Chondrocyte (in vitro differentiated cells): ENCODE results near the gene LUZP2. TPM values are rescaled to one million over a fixed set of nuclear protein-coding genes. Genes with fewer than 3 reads are reported as not detected.

Experiments
- DNase-seq: peaks from one replicate; pipeline ENCODE4 v3.0.0; 2021; ENCODE audit warnings: mixed read lengths, low spot score
- H3K27ac Mint-ChIP-seq: one replicate; pipeline ENCODE4 v1.8.0; 2021; ENCODE audit warnings: mild to moderate bottlenecking, moderate library complexity, mixed read lengths; ENCODE audit not compliant: unreplicated experiment
- H3K27me3 Mint-ChIP-seq: 2 replicates; pipeline ENCODE4 v1.8.0; 2021; ENCODE audit warnings: low read depth, mixed read lengths
- H3K36me3 Mint-ChIP-seq: 2 replicates; pipeline ENCODE4 v1.8.0; 2021; ENCODE audit warnings: low read depth, mixed read lengths
- H3K4me1 Mint-ChIP-seq: 2 replicates; pipeline ENCODE4 v1.8.0; 2021; ENCODE audit warnings: low read depth, mild to moderate bottlenecking, mixed read lengths
- H3K4me3 Mint-ChIP-seq: one replicate; pipeline ENCODE4 v1.8.0; 2021; ENCODE audit warnings: mild to moderate bottlenecking, moderate library complexity, mixed read lengths; ENCODE audit not compliant: unreplicated experiment
- H3K9me3 Mint-ChIP-seq: 2 replicates; pipeline ENCODE4 v1.8.0; 2021; ENCODE audit warnings: low read depth, mixed read lengths
- total RNA-seq: library from RNA; stranded (reverse); gene quantifications from 3 replicates; pipeline ENCODE4 v1.2.1, GENCODE V29; 2021
- TF ChIP-seq, protein P1 (sequence below): fragments of 200-600 bp; sonication (generic); IDR thresholded peaks from 2 replicates; pipeline ENCODE4 v1.5.0; 2021; ENCODE audit warnings: antibody characterized with exemption, mild to moderate bottlenecking, moderate library complexity

The LUZP2 gene
- total RNA-seq, 1 donor from 2014 or later = 13.9 TPM

DNA sequence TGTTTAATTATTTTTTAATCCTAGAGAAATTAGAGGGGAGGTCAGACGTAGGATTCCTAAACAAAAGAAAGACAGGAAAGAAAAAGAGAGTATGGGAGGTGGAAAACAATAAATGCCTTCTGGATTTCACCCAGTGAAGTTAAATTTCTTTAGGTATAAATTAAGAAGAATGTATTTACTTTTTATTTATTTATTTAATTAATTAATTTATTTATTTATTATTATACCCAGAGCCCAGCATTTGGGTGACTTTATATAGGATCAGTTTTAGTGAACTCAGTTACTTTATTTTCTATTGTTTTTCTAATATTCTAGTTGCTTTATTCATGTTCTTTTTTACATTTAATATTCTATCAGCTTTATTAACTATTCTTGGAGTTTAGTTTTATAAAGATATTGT lies 551.8 kb downstream of the LUZP2 start:
- H3K4me3 Mint-ChIP-seq = no peak overlapping the region
- no peaks in the 10 kb centered on the region for H3K36me3 Mint-ChIP-seq
- TF ChIP-seq, protein P1, sequence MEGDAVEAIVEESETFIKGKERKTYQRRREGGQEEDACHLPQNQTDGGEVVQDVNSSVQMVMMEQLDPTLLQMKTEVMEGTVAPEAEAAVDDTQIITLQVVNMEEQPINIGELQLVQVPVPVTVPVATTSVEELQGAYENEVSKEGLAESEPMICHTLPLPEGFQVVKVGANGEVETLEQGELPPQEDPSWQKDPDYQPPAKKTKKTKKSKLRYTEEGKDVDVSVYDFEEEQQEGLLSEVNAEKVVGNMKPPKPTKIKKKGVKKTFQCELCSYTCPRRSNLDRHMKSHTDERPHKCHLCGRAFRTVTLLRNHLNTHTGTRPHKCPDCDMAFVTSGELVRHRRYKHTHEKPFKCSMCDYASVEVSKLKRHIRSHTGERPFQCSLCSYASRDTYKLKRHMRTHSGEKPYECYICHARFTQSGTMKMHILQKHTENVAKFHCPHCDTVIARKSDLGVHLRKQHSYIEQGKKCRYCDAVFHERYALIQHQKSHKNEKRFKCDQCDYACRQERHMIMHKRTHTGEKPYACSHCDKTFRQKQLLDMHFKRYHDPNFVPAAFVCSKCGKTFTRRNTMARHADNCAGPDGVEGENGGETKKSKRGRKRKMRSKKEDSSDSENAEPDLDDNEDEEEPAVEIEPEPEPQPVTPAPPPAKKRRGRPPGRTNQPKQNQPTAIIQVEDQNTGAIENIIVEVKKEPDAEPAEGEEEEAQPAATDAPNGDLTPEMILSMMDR = no peak
- no peaks in the 10 kb centered on the region for H3K9me3 Mint-ChIP-seq
- no peaks in the 10 kb centered on the region for H3K27me3 Mint-ChIP-seq
- H3K4me1 Mint-ChIP-seq = no peaks in the 10 kb centered on the region
- no peak for DNase-seq
- H3K27ac Mint-ChIP-seq = no peak overlapping the region

DNA sequence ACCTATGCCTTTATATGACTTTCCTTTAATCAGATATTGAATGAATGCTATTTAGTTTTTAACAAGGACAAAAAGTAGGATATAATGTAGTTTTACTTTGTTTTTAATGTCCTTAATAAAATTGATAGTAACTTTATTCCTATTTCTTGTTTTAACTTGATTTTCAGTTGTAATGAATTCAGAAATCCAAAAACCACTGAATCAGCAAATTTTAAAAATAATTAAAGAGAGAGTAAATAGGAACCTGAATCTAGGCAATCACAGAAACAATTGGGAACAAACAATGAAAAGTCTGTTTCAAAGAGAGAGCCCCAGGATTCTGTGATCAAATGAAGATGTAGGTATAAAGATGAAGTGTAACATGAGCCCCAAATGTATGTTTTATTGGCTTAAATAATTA lies 556.0 kb downstream of the LUZP2 start:
- TF ChIP-seq, protein P1 = no peak
- DNase-seq = no peak
- no peak overlapping the region for H3K27ac Mint-ChIP-seq
- no peaks in the 10 kb centered on the region for H3K36me3 Mint-ChIP-seq
- no peak overlapping the region for H3K4me3 Mint-ChIP-seq
- no peaks in the 10 kb centered on the region for H3K9me3 Mint-ChIP-seq
- no peaks in the 10 kb centered on the region for H3K27me3 Mint-ChIP-seq
- peaks cover 3% of the 10 kb centered on the region for H3K4me1 Mint-ChIP-seq

DNA sequence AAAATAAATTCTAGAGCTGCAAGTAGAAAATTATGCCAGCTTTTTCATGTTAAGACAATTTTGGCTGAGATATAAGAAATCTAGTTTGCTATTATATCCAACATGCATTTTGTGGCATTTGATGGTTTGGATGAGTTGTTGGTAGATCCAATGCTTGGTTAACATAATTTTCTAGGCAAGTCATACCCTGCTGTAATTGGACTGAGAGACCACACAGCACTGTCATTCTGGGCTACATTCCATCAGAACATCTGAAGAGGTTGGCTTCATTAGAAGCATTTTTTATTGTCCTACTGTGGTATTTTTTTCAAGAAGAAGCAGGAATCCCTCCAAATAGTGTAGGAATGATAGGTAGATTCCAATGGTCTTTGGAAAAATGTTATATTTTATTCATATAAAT lies 561.0 kb downstream of the LUZP2 start:
- Mint-ChIP-seq H3K27me3 (no peaks in the 10 kb centered on the region), H3K36me3 (no peaks in the 10 kb centered on the region), H3K4me1 (peaks cover 3% of the 10 kb centered on the region), H3K27ac (no peak overlapping the region), H3K9me3 (no peaks in the 10 kb centered on the region), H3K4me3 (no peak overlapping the region)
- DNase-seq = no peak
- TF ChIP-seq, protein P1 = no peak

DNA sequence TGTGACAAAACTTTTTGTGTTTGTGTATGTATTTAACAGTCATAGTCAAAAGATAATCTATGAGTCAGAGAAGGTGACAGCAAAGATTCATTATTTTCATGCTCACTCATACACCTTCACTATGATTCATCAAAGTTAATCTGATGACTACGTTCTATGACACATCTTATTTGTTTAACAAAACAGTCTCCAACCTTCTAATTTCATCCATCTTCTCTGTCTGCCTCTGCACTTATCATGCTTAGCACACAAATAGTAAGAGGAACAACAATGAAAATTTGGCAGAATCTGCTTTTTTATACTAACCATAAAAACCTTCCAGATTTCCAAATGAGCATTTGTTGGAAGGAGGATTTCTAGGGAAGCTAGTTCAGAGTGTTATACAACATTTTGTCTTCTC lies 568.9 kb downstream of the LUZP2 start:
- no peaks in the 10 kb centered on the region for H3K4me1 Mint-ChIP-seq
- no peak for DNase-seq
- H3K36me3 Mint-ChIP-seq = no peaks in the 10 kb centered on the region
- H3K27me3 Mint-ChIP-seq = no peaks in the 10 kb centered on the region
- H3K4me3 Mint-ChIP-seq = no peak overlapping the region
- H3K27ac Mint-ChIP-seq = no peak overlapping the region
- peaks cover 7% of the 10 kb centered on the region for H3K9me3 Mint-ChIP-seq
- TF ChIP-seq, protein P1 = no peak

DNA sequence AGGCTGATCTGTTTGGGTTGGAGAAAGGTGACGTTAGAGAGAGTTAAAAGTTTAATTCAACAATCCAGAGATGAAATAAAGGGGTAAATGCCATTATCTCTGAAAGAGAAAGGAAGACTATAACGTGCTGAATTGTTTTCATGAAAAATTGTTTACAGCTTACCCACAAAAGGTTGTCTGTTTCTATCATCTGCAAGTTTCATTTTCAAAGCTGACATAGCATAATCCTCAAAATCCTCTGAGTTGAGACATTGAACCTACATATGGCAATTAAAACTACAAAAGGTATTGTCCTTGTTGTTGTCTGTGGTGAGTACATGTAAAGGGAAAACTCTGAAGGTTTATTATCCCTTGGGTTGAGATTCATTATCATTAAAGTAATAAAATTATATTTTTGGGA lies 569.9 kb downstream of the LUZP2 start:
- H3K4me1 Mint-ChIP-seq = no peaks in the 10 kb centered on the region
- peaks cover 7% of the 10 kb centered on the region for H3K9me3 Mint-ChIP-seq
- TF ChIP-seq, protein P1 = no peak
- H3K36me3 Mint-ChIP-seq = no peaks in the 10 kb centered on the region
- no peak overlapping the region for H3K27ac Mint-ChIP-seq
- H3K27me3 Mint-ChIP-seq = no peaks in the 10 kb centered on the region
- DNase-seq = no peak
- no peak overlapping the region for H3K4me3 Mint-ChIP-seq
